HG03469 (cell line): ENCODE results near the gene NLN.
"Not testable (repeated sequence)": the region's sequence is repeated elsewhere in the genome, so short reads cannot be mapped to it uniquely, and the experiment has no call there.

ENCODE experiments used
- ATAC-seq: cut with Tn5 transposase; IDR thresholded peaks from one replicate; pipeline ENCODE4 v1.9.1; 2021; ENCODE audit warnings: mild to moderate bottlenecking, moderate library complexity, moderate number of reproducible peaks; ENCODE audit not compliant: unreplicated experiment

The NLN gene

DNA sequence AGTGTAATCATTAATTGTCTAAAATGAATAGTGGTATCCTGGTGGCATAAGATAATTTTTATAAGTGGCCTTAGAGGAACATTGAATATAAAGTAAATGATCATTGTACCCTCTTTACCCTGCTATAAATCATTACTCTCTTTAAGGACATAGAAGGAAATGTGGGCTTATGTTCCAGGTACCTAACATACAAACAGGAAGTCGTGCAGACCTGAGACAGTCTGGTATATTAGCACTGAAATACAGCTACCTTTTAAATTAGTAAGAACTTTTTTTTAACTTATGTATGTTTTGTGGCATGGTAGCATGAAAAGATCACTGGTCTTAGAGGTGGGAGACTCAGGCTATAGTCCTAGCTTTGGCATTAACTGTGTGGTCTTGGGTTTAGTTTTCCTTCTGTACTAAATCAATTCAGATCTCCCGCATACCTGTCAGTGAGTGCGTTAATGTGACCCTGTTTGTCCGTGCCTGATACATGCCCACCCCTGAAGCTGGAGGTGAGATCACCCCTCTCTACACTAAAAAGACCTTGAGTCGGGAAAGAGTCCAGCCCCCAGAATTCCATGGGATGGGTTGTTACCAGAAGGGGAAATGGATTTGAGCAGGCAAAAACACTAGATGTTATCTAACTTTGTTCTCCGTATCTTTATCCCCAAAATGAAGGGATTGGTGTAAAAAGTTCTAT, 145.0 kb downstream of the NLN start:
- no peak for ATAC-seq

GRCh38 chr5:65867542-65868195, 145.7 kb downstream of the NLN start:
- no peak for ATAC-seq

GRCh38 chr5:65868509-65868908, 146.5 kb downstream of the NLN start:
- ATAC-seq, result no peak

DNA sequence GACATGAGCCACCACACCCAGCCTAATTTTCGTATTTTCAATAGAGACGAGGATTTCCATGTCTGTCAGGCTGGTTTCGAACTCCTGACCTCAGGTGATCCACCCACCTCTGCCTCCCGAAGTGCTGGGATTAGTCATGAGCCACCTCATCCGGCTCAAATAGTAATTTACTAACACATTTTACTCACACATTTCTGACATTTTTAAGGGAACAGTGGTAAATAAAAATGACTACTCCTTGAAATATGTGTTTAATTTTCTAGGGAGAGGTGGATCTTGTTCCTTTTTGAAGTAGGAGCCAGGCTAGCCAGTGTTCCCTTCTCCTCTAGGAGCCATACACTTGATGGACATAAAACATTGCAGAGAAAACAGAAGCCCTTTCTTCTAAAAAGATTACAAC, 149.2 kb downstream of the NLN start:
- ATAC-seq, result no peak

DNA sequence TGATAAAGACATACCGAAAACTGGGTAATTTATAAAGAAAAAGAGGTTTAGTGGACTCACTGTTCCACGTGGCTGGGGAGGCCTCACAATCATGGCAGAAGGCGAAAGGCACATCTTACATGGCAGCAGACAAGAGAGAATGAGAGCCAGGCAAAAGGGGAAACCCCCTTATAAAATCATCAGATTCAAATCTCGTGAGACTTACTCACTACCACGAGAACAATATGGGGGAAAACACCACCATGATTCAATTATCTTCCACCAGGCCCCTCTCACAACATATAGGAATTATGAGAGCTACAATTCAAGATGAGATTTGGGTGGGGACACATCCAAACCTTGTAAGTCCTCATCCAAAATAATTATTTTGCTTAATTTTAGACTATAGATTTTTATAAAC, 149.8 kb downstream of the NLN start:
- ATAC-seq, result not testable (repeated sequence)

- no peak for ATAC-seq
Measured at GRCh38 chr5:65873181-65873750, 151.3 kb downstream of the NLN start.

DNA sequence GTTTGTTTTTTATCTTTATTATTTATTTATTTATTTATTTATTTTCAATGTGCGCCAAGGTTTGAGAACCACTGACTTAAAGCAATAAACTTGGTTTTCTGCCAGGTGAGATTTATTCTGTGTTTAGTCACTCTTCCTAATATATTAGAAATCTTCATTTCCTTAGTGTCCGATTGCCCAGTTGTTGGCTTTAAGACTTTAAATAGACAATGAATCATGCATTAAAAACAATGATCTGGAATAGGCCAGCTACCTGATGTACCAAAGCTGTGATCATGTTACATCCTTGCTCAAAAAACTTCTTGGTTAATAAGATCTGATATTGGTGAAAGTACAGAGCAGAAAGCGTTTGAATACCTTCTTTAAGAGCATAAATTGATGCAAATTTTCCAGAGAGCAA, 152.2 kb downstream of the NLN start:
- no peak for ATAC-seq

GRCh38 chr5:65876496-65876895, 154.5 kb downstream of the NLN start:
- no peak for ATAC-seq

GRCh38 chr5:65876970-65877369, 155.0 kb downstream of the NLN start:
- ATAC-seq, result no peak
